Sigmoid colon (tissue), 7 donors: ENCODE measurements around the gene HEATR5B. TPM values are rescaled to one million over a fixed set of nuclear protein-coding genes. Genes with fewer than 3 reads are reported as not detected.

Experiments
- DNase-seq: peaks from one replicate; pipeline ENCODE4 v3.0.0-alpha.2; 2019
- H3K27ac ChIP-seq, 4 donors: fragments of 200-600 bp; sonication (generic); one replicate each; pipeline ENCODE4 v1.5.1; 2016 to 2019; ENCODE audit warnings: mild to moderate bottlenecking in 1 of 4
- H3K27me3 ChIP-seq, 3 donors: fragments of 200-600 bp; sonication (generic); one replicate each; pipeline ENCODE4 v1.5.1; 2019; ENCODE audit warnings: mild to moderate bottlenecking in 1 of 3
- H3K36me3 ChIP-seq, 4 donors: fragments of 200-600 bp; sonication (generic); one replicate each; pipeline ENCODE4 v1.5.1; 2016 to 2019
- H3K4me1 ChIP-seq, 4 donors: fragments of 200-600 bp; sonication (generic); one replicate each; pipeline ENCODE4 v1.5.1; 2017 to 2019
- H3K4me3 ChIP-seq, 4 donors: fragments of 200-600 bp; sonication (generic); one replicate each; pipeline ENCODE4 v1.5.1; 2017 to 2019; ENCODE audit warnings: mild to moderate bottlenecking in 2 of 4, moderate library complexity in 1 of 4
- H3K9me3 ChIP-seq, 4 donors: fragments of 200-600 bp in 3 of 4; sonication (generic) in 3 of 4; one replicate each; pipeline versions ENCODE4 v1.5.1 to v1.6.1; 2013 to 2019
- CTCF ChIP-seq, 4 experiments: fragments of 450-650 bp in 3 of 4; fragments of 200-600 bp in 1 of 4; IDR thresholded peaks; one replicate each; pipeline ENCODE4 v1.5.1; 2016 to 2019; ENCODE audit warnings: antibody characterized with exemption in 4 of 4, mild to moderate bottlenecking in 3 of 4, moderate library complexity in 2 of 4
- EP300 ChIP-seq, 4 donors: sonication (generic); formaldehyde crosslinking; IDR thresholded peaks; one replicate each; pipeline ENCODE4 v1.6.1; 2017; ENCODE audit warnings: antibody characterized with exemption in 4 of 4
- POLR2A ChIP-seq, 2 donors: fragments of 450-650 bp; IDR thresholded peaks; one replicate each; pipeline ENCODE4 v1.6.1; 2016; ENCODE audit warnings: antibody characterized with exemption in 2 of 2, mild to moderate bottlenecking in 2 of 2, moderate library complexity in 2 of 2
- POLR2AphosphoS5 ChIP-seq, 4 donors: sonication (generic); formaldehyde crosslinking; IDR thresholded peaks; one replicate each; pipeline ENCODE4 v1.6.1; 2017; ENCODE audit warnings: antibody characterized with exemption in 4 of 4
- WGBS, 2 donors: extraction: QIAGEN DNeasy Blood & Tissue Kit; methylation state at CpG; one replicate each; pipeline ENCODE4 v1.1.7; 2013; 5-methylcytosine and 5-hydroxymethylcytosine counted together
- intact Hi-C: fragments of 100-400 bp; cut with DNase I; formaldehyde crosslinking; loops from one replicate; pipeline ENCODE4 v1.15.1; 2023
- polyA plus RNA-seq, 3 donors: library from polyadenylated mRNA; stranded (reverse); fragments of 200-250 nt; gene quantifications; one replicate each; pipeline ENCODE4 v1.2.3, GENCODE V29; 2013
- total RNA-seq, 4 donors: library from RNA; depleted of rRNA; stranded (reverse); fragments of >200 nt; gene quantifications; one replicate each; pipeline ENCODE4 v1.1.0, GENCODE V29; 2016
- donor health status: healthy with polysubstance abuse.
- donor health status: Bipolar disorder and iron deficiency.
- donor health status: healthy.

HEATR5B gene
- total and polyA plus RNA-seq, 7 donors: 3.0 to 24.7 (median 16.6) TPM

- Histone ChIP-seq H3K9me3 (no peaks in the 10 kb centered on the region), H3K27ac (no peak overlapping the region), H3K27me3 (no peaks in the 10 kb centered on the region), H3K36me3 (peaks cover 3 to 72% (median 18%) of the 10 kb centered on the region in 4 donors), H3K4me3 (no peak overlapping the region), H3K4me1 (no peaks in the 10 kb centered on the region)
- DNase-seq: no peak
- TF ChIP-seq POLR2A (IDR thresholded peaks at IDR 0.05) (no peak), POLR2AphosphoS5 (IDR thresholded peaks at IDR 0.05) (no peak), CTCF (IDR thresholded peaks at IDR 0.05) (no peak)
- intact Hi-C loops: no loop called here
- 87 to 90% methylated on average over 3 of the region's 3 CpGs for WGBS, 2 donors
These were observed 44.6 kb downstream of the HEATR5B start for GRCh38 chr2:37039580-37039979.

GRCh38 chr2:37037771-37038170, 46.4 kb downstream of the HEATR5B start:
- peaks cover 3 to 73% (median 18%) of the 10 kb centered on the region in 4 donors for H3K36me3 ChIP-seq

GRCh38 chr2:37029758-37030157, 54.4 kb downstream of the HEATR5B start:
- Histone ChIP-seq H3K4me1 (no peaks in the 10 kb centered on the region), H3K27ac (no peak overlapping the region), H3K4me3 (no peak overlapping the region), H3K27me3 (no peaks in the 10 kb centered on the region), H3K36me3 (peaks cover 0 to 78% (median 12%) of the 10 kb centered on the region in 4 donors), H3K9me3 (no peaks in the 10 kb centered on the region)
- 99% methylated on average over 8 of the region's 8 CpGs for WGBS, 2 donors
- DNase-seq: no peak
- no peak for TF ChIP-seq POLR2A (IDR thresholded peaks at IDR 0.05)
- TF ChIP-seq EP300 (IDR thresholded peaks at IDR 0.05): no peak
- TF ChIP-seq POLR2AphosphoS5 (IDR thresholded peaks at IDR 0.05): no peak
- no peak for TF ChIP-seq CTCF (IDR thresholded peaks at IDR 0.05)
- intact Hi-C loops: no loop called here

More at GRCh38 chr2:37037771-37038170, 46.4 kb downstream of the HEATR5B start:
- no peaks in the 10 kb centered on the region for H3K27me3 ChIP-seq
- 91 to 95% methylated on average over 2 of the region's 2 CpGs for WGBS, 2 donors
- no peak for DNase-seq
- no peak for TF ChIP-seq POLR2A (IDR thresholded peaks at IDR 0.05)
- TF ChIP-seq POLR2AphosphoS5 (IDR thresholded peaks at IDR 0.05): no peak
- no peak for TF ChIP-seq CTCF (IDR thresholded peaks at IDR 0.05)
- no peak for TF ChIP-seq EP300 (IDR thresholded peaks at IDR 0.05)
- no peak overlapping the region for H3K27ac ChIP-seq
- intact Hi-C loops: no loop called here
- no peaks in the 10 kb centered on the region for H3K9me3 ChIP-seq
- no peak overlapping the region for H3K4me3 ChIP-seq
- no peaks in the 10 kb centered on the region for H3K4me1 ChIP-seq

- Histone ChIP-seq H3K36me3 (peaks cover 0 to 85% (median 16%) of the 10 kb centered on the region in 4 donors), H3K27ac (no peak overlapping the region), H3K4me1 (peaks cover 0 to 5% (median 3%) of the 10 kb centered on the region in 4 donors), H3K9me3 (no peaks in the 10 kb centered on the region), H3K4me3 (no peak overlapping the region), H3K27me3 (no peaks in the 10 kb centered on the region)
- no peak for TF ChIP-seq EP300 (IDR thresholded peaks at IDR 0.05)
- no peak for TF ChIP-seq POLR2A (IDR thresholded peaks at IDR 0.05)
- TF ChIP-seq POLR2AphosphoS5 (IDR thresholded peaks at IDR 0.05): no peak
- no peak for TF ChIP-seq CTCF (IDR thresholded peaks at IDR 0.05)
- 82 to 92% methylated on average over 5 of the region's 5 CpGs for WGBS, 2 donors
- intact Hi-C loops: no loop called here
- DNase-seq: no peak
These were observed 58.1 kb downstream of the HEATR5B start for GRCh38 chr2:37026050-37026449.
